Sigmoid colon (tissue), 7 donors: ENCODE results near the gene PXDN. TPM values are rescaled to one million over a fixed set of nuclear protein-coding genes. Genes with fewer than 3 reads are reported as not detected.
A peak's percentile ranks its signal among the peaks of the same experiment; 100 is the strongest.
"Not testable (repeated sequence)": the region's sequence is repeated elsewhere in the genome, so short reads cannot be mapped to it uniquely, and the experiment has no call there.

Source experiments
- DNase-seq: peaks from one replicate; pipeline ENCODE4 v3.0.0-alpha.2; 2019
- H3K27ac ChIP-seq, 4 donors: fragments of 200-600 bp; sonication (generic); one replicate each; pipeline ENCODE4 v1.5.1; 2016 to 2019; ENCODE audit warnings: mild to moderate bottlenecking in 1 of 4
- H3K27me3 ChIP-seq, 3 donors: fragments of 200-600 bp; sonication (generic); one replicate each; pipeline ENCODE4 v1.5.1; 2019; ENCODE audit warnings: mild to moderate bottlenecking in 1 of 3
- H3K36me3 ChIP-seq, 4 donors: fragments of 200-600 bp; sonication (generic); one replicate each; pipeline ENCODE4 v1.5.1; 2016 to 2019
- H3K4me1 ChIP-seq, 4 donors: fragments of 200-600 bp; sonication (generic); one replicate each; pipeline ENCODE4 v1.5.1; 2017 to 2019
- H3K4me3 ChIP-seq, 4 donors: fragments of 200-600 bp; sonication (generic); one replicate each; pipeline ENCODE4 v1.5.1; 2017 to 2019; ENCODE audit warnings: mild to moderate bottlenecking in 2 of 4, moderate library complexity in 1 of 4
- H3K9me3 ChIP-seq, 4 donors: fragments of 200-600 bp in 3 of 4; sonication (generic) in 3 of 4; one replicate each; pipeline versions ENCODE4 v1.5.1 to v1.6.1; 2013 to 2019
- EP300 ChIP-seq, 4 donors: sonication (generic); formaldehyde crosslinking; IDR thresholded peaks; one replicate each; pipeline ENCODE4 v1.6.1; 2017; ENCODE audit warnings: antibody characterized with exemption in 4 of 4
- POLR2A ChIP-seq, 2 donors: fragments of 450-650 bp; IDR thresholded peaks; one replicate each; pipeline ENCODE4 v1.6.1; 2016; ENCODE audit warnings: antibody characterized with exemption in 2 of 2, mild to moderate bottlenecking in 2 of 2, moderate library complexity in 2 of 2
- POLR2AphosphoS5 ChIP-seq, 4 donors: sonication (generic); formaldehyde crosslinking; IDR thresholded peaks; one replicate each; pipeline ENCODE4 v1.6.1; 2017; ENCODE audit warnings: antibody characterized with exemption in 4 of 4
- WGBS, 2 donors: extraction: QIAGEN DNeasy Blood & Tissue Kit; methylation state at CpG; one replicate each; pipeline ENCODE4 v1.1.7; 2013; 5-methylcytosine and 5-hydroxymethylcytosine counted together
- intact Hi-C: fragments of 100-400 bp; cut with DNase I; formaldehyde crosslinking; loops from one replicate; pipeline ENCODE4 v1.15.1; 2023
- polyA plus RNA-seq, 3 donors: library from polyadenylated mRNA; stranded (reverse); fragments of 200-250 nt; gene quantifications; one replicate each; pipeline ENCODE4 v1.2.3, GENCODE V29; 2013
- total RNA-seq, 4 donors: library from RNA; depleted of rRNA; stranded (reverse); fragments of >200 nt; gene quantifications; one replicate each; pipeline ENCODE4 v1.1.0, GENCODE V29; 2016
- TF ChIP-seq, protein P1 (sequence below), 4 experiments: fragments of 450-650 bp in 3 of 4; fragments of 200-600 bp in 1 of 4; IDR thresholded peaks; one replicate each; pipeline ENCODE4 v1.5.1; 2016 to 2019; ENCODE audit warnings: antibody characterized with exemption in 4 of 4, mild to moderate bottlenecking in 3 of 4, moderate library complexity in 2 of 4
- donor health status: healthy with polysubstance abuse.
- donor health status: Bipolar disorder and iron deficiency.
- donor health status: healthy.

Gene PXDN
- total and polyA plus RNA-seq, 7 donors = 1.2 to 126 (median 34.4) TPM

DNA sequence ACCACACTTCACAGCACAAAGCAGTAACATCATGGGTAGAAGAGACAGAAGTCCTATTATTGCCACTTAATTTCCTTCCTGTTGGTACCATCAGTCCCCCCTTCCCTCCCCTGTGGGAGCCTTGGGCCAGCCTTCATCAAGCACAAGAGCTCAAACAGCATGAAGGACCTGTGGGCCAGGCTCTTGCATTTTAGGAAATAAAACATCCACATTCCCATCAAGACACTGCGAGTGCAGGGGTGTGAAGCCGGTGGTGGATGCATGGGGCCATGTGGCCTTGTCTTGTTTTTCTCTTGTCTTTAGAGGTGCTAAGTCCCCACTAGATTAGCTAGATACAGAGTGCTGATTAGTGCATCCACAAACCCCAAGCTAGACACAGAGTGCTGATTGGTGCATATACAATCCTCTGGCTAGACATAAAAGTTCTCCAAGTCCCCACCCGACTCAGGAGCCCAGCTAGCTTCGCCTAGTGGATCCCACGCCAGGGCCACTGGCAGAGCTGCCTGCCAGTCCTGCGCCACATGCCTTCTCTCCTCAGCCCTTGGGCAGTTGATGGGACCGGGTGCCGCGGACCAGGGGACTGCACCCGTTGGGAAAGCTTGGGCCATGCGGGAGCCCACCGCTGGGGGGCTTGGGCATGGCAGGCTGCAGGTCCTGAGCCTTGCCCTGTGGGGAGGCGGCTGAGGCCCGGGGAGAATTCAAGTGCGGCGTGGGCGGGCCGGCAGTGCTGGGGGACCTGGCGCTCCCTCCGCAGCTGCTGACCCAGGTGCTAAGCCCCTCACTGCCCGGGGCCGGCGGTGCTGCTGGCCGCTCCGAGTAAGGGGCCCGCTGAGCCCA is 14.7 kb upstream of the PXDN start:
- WGBS, 2 donors = 97% methylated on average over 26 of the region's 26 CpGs
- Histone ChIP-seq H3K27ac (no peak overlapping the region), H3K9me3 (peaks cover 0 to 5% (median 0%) of the 10 kb centered on the region in 4 donors), H3K36me3 (no peaks in the 10 kb centered on the region), H3K4me3 (no peak overlapping the region), H3K4me1 (peaks cover 0 to 31% (median 6%) of the 10 kb centered on the region in 4 donors), H3K27me3 (no peaks in the 10 kb centered on the region)
- intact Hi-C loops = no loop called here
- no peak for DNase-seq
- TF ChIP-seq, protein P1, sequence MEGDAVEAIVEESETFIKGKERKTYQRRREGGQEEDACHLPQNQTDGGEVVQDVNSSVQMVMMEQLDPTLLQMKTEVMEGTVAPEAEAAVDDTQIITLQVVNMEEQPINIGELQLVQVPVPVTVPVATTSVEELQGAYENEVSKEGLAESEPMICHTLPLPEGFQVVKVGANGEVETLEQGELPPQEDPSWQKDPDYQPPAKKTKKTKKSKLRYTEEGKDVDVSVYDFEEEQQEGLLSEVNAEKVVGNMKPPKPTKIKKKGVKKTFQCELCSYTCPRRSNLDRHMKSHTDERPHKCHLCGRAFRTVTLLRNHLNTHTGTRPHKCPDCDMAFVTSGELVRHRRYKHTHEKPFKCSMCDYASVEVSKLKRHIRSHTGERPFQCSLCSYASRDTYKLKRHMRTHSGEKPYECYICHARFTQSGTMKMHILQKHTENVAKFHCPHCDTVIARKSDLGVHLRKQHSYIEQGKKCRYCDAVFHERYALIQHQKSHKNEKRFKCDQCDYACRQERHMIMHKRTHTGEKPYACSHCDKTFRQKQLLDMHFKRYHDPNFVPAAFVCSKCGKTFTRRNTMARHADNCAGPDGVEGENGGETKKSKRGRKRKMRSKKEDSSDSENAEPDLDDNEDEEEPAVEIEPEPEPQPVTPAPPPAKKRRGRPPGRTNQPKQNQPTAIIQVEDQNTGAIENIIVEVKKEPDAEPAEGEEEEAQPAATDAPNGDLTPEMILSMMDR (IDR thresholded peaks at IDR 0.05) = no peak
- TF ChIP-seq EP300 (IDR thresholded peaks at IDR 0.05) (no peak), POLR2AphosphoS5 (IDR thresholded peaks at IDR 0.05) (no peak), POLR2A (IDR thresholded peaks at IDR 0.05) (no peak)

DNA sequence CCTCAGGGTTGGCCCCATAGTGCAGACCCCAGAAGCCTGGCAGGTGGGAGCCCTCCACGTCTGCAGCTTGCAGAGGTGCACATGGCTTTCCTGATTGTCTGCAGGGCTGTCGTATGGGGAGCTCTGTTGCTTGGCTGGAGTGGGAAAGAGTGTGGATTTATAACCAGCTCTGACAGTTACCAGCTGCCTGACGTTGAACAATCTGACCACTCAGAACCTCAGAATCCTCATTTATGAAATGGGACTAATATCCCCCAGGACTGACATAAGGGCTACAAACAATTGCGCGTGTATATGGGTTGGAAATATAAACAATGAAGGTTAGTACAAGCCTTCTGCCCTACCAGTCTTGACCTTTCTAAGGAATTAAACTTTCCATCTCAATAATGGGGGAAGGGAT is 13.9 kb upstream of the PXDN start:
- Histone ChIP-seq H3K27me3 (no peaks in the 10 kb centered on the region), H3K4me3 (no peak overlapping the region), H3K9me3 (peaks cover 0 to 5% (median 0%) of the 10 kb centered on the region in 4 donors), H3K36me3 (no peaks in the 10 kb centered on the region), H3K4me1 (peaks cover 0 to 31% (median 6%) of the 10 kb centered on the region in 4 donors), H3K27ac (no peak overlapping the region)
- TF ChIP-seq POLR2AphosphoS5 (IDR thresholded peaks at IDR 0.05) (no peak), POLR2A (IDR thresholded peaks at IDR 0.05) (no peak), EP300 (IDR thresholded peaks at IDR 0.05) (no peak)
- TF ChIP-seq, protein P1 (IDR thresholded peaks at IDR 0.05) = no peak
- intact Hi-C loops = no loop called here
- no peak for DNase-seq
- 82 to 84% methylated on average over 5 of the region's 5 CpGs for WGBS, 2 donors

DNA sequence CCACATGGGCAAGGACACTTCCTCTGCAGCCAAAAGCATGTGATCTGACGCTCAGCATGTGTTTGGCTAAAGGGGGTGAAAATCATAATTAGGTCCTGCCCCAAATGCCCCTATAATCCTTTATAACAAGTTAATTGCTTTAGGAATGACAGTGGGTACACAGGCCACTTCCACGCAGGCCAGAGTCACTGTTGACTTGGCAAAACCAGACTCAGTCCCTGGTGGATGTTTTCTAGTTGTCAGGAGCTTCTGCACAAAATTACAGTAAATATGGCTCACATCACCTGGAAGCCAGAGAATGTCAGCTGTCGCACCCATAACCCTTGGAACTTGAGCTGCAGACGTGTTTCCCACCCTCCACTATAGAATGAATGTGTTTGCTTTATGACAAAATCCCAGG is 13.3 kb upstream of the PXDN start:
- intact Hi-C loops = no loop called here
- Histone ChIP-seq H3K36me3 (no peaks in the 10 kb centered on the region), H3K27me3 (no peaks in the 10 kb centered on the region), H3K4me1 (peaks cover 0 to 31% (median 6%) of the 10 kb centered on the region in 4 donors), H3K27ac (no peak overlapping the region), H3K4me3 (no peak overlapping the region), H3K9me3 (peaks cover 0 to 5% (median 0%) of the 10 kb centered on the region in 4 donors)
- DNase-seq = no peak
- TF ChIP-seq, protein P1 (IDR thresholded peaks at IDR 0.05) = no peak
- TF ChIP-seq POLR2A (IDR thresholded peaks at IDR 0.05) (no peak), EP300 (IDR thresholded peaks at IDR 0.05) (no peak), POLR2AphosphoS5 (IDR thresholded peaks at IDR 0.05) (no peak)
- 84 to 88% methylated on average over 4 of the region's 4 CpGs for WGBS, 2 donors

DNA sequence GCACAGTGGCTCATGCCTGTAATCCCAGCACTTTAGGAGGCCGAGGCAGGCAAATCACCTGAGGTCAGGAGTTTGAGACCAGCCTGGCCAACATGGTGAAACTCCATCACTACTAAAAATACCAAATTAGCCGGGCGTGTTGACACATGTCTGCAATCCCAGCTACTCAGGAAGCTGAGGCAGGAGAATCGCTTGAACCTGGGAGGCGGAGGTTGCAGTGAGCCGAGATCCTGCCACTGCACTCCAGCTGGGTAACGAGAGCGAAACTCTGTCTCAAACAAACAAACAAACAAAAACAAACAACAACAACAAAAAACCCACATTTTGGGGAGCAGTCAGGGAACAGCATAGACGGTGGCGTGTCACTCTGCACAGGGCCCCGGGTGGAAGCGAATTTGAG is 12.8 kb upstream of the PXDN start:
- H3K4me1 ChIP-seq = peaks cover 0 to 31% (median 6%) of the 10 kb centered on the region in 4 donors
- H3K27me3 ChIP-seq, H3K36me3 ChIP-seq, H3K4me3 ChIP-seq, DNase-seq, H3K27ac ChIP-seq, H3K9me3 ChIP-seq, intact Hi-C loops: not testable (repeated sequence)
- 94 to 97% methylated on average over 12 of the region's 12 CpGs for whole genome bisulfite sequencing, 2 donors

DNA sequence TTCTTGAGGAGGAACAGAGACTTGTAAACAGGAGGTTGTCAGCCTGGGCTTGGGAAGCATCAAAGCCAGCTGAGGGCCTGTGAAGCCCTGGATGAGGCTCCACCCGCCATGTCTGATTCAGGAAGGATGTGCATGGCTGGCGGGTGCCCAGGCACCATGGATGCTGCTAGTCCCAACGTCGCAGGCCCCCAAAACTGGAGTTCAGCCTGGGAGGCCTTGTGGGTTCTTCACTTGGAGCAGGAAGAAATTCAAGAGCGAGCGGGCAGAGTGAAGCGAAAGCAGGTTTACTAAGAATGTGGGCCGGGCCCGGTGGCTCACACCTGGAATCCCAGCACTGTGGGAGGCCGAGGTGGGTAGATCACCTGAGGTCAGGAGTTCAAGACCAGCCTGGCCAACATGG is 12.1 kb upstream of the PXDN start:
- Histone ChIP-seq H3K9me3 (peaks cover 0 to 5% (median 0%) of the 10 kb centered on the region in 4 donors), H3K27ac (peak overlapping the region in 2 of 4 donors; percentile 3 to 48), H3K36me3 (no peaks in the 10 kb centered on the region), H3K27me3 (no peaks in the 10 kb centered on the region), H3K4me3 (no peak overlapping the region), H3K4me1 (peaks cover 0 to 31% (median 6%) of the 10 kb centered on the region in 4 donors)
- intact Hi-C loops = no loop called here
- DNase-seq = no peak
- WGBS, 2 donors = 93 to 95% methylated on average over 10 of the region's 10 CpGs
- no peak for TF ChIP-seq POLR2AphosphoS5 (IDR thresholded peaks at IDR 0.05)
- TF ChIP-seq, protein P1 (IDR thresholded peaks at IDR 0.05) = no peak
- TF ChIP-seq POLR2A (IDR thresholded peaks at IDR 0.05) = no peak
- no peak for TF ChIP-seq EP300 (IDR thresholded peaks at IDR 0.05)
